IMR-90 (cell line): ENCODE results near the gene RYR2. TPM values are rescaled to one million over a fixed set of nuclear protein-coding genes. Genes with fewer than 3 reads are reported as not detected.

ENCODE experiments used
- ATAC-seq: fragments of 200-7000 bp; cut with Tn5 transposase; 2 replicates; pipeline ENCODE4 v1.9.1; 2020; ENCODE audit warnings: low read depth, mild to moderate bottlenecking, moderate library complexity
- BruUV-seq: library from RNA; stranded (reverse); fragments of 400-500 nt; replicated peaks from 2 replicates; lab custom pipeline; 2021; lab: Mats Ljungman, UMichigan
- CTCF ChIA-PET: fragments of 300-600 bp; formaldehyde crosslinking; extraction: SDS; loops from one replicate; lab custom pipeline; 2021; ENCODE audit warnings: antibody characterized with exemption; lab: Yijun Ruan, JAX
- POLR2A ChIA-PET: fragments of 300-600 bp; sonication (Branson Sonifier 250); formaldehyde crosslinking; loops from one replicate; lab custom pipeline; 2022; ENCODE audit warnings: antibody characterized with exemption; ENCODE audit not compliant: unreplicated experiment; lab: Charles Lee
- DNase-seq: peaks from one replicate; pipeline ENCODE4 v3.0.0; 2013
- H2AFZ ChIP-seq: replicated peaks from 2 replicates; pipeline ENCODE3; 2013; ENCODE audit warnings: low read length, mild to moderate bottlenecking; ENCODE audit not compliant: poor library complexity
- H2AK5ac ChIP-seq: 2 replicates; pipeline ENCODE4 v1.6.1; 2013; ENCODE audit warnings: low read depth, low read length, inconsistent platforms
- H2AK9ac ChIP-seq: replicated peaks from 2 replicates; pipeline ENCODE3; 2013; ENCODE audit warnings: mild to moderate bottlenecking, low read depth, low read length, moderate library complexity; ENCODE audit not compliant: poor library complexity
- H2BK120ac ChIP-seq: 2 replicates; pipeline ENCODE4 v1.6.1; 2013; ENCODE audit warnings: low read depth, low read length, inconsistent platforms
- H2BK15ac ChIP-seq: 3 replicates; pipeline ENCODE4 v1.6.1; 2013; ENCODE audit warnings: low read depth, low read length, inconsistent platforms
- H2BK20ac ChIP-seq: 2 replicates; pipeline ENCODE4 v1.6.1; 2013; ENCODE audit warnings: low read depth, mild to moderate bottlenecking, inconsistent platforms, low read length, moderate library complexity
- H2BK5ac ChIP-seq: 2 replicates; pipeline ENCODE4 v1.6.1; 2013; ENCODE audit warnings: mild to moderate bottlenecking, low read depth, low read length, inconsistent platforms; ENCODE audit not compliant: poor library complexity, severe bottlenecking
- H3K14ac ChIP-seq: replicated peaks from 2 replicates; pipeline ENCODE4 v1.6.1; 2013; ENCODE audit warnings: low read depth, low read length, inconsistent platforms
- H3K18ac ChIP-seq: 2 replicates; pipeline ENCODE4 v1.6.1; 2013; ENCODE audit warnings: low read depth, low read length, control low read depth
- H3K23ac ChIP-seq: 2 replicates; pipeline ENCODE4 v1.6.1; 2013; ENCODE audit warnings: low read depth, low read length, inconsistent platforms
- H3K27ac ChIP-seq: 2 replicates; pipeline ENCODE4 v1.5.1; 2013; ENCODE audit warnings: mild to moderate bottlenecking, control low read depth, low read length; ENCODE audit not compliant: insufficient read depth
- H3K27me3 ChIP-seq: 2 replicates; pipeline ENCODE4 v1.6.1; 2013; ENCODE audit warnings: low read length; ENCODE audit not compliant: control insufficient read depth, insufficient read depth
- H3K36me3 ChIP-seq: 2 replicates; pipeline ENCODE4 v1.6.1; 2013; ENCODE audit warnings: low read length, mixed read lengths; ENCODE audit not compliant: control insufficient read depth, insufficient read depth
- H3K4ac ChIP-seq: 2 replicates; pipeline ENCODE4 v1.6.1; 2013; ENCODE audit warnings: low read depth, low read length, inconsistent platforms
- H3K4me1 ChIP-seq: 2 replicates; pipeline ENCODE4 v1.6.1; 2013; ENCODE audit warnings: low read length, mixed read lengths; ENCODE audit not compliant: control insufficient read depth, insufficient read depth
- H3K4me2 ChIP-seq: 2 replicates; pipeline ENCODE4 v1.6.1; 2013; ENCODE audit warnings: low read depth, mild to moderate bottlenecking, control low read depth, low read length, moderate library complexity
- H3K4me3 ChIP-seq: 2 replicates; pipeline ENCODE4 v1.5.1; 2013; ENCODE audit warnings: low read depth, mild to moderate bottlenecking, control low read depth, low read length, moderate library complexity; ENCODE audit not compliant: insufficient read depth
- H3K56ac ChIP-seq: 2 replicates; pipeline ENCODE4 v1.6.1; 2013; ENCODE audit warnings: low read length, inconsistent platforms; ENCODE audit not compliant: insufficient read depth; ENCODE audit errors: extremely low read depth
- H3K79me1 ChIP-seq, 2 experiments: 2 replicates each; pipeline ENCODE4 v1.6.1; 2013; ENCODE audit warnings: low read length in 2 of 2, inconsistent platforms in 1 of 2, low read depth in 1 of 2
- H3K9ac ChIP-seq: 2 replicates; pipeline ENCODE4 v1.6.1; 2013; ENCODE audit warnings: low read depth, low read length, control low read depth
- H3K9me1 ChIP-seq: 2 replicates; pipeline ENCODE4 v1.6.1; 2013; ENCODE audit warnings: low read length, inconsistent platforms; ENCODE audit not compliant: insufficient read depth
- H3K9me3 ChIP-seq: 2 replicates; pipeline ENCODE4 v1.6.1; 2013; ENCODE audit warnings: low read length; ENCODE audit not compliant: control insufficient read depth, insufficient read depth
- H4K20me1 ChIP-seq: 2 replicates; pipeline ENCODE4 v1.6.1; 2013; ENCODE audit warnings: low read length, inconsistent platforms; ENCODE audit not compliant: insufficient read depth
- H4K5ac ChIP-seq: 2 replicates; pipeline ENCODE4 v1.6.1; 2013; ENCODE audit warnings: mild to moderate bottlenecking, low read depth, low read length, control low read depth
- H4K8ac ChIP-seq, 2 experiments: 2 replicates each; pipeline ENCODE4 v1.6.1; 2013; ENCODE audit warnings: low read depth in 2 of 2, low read length in 2 of 2, control low read depth in 1 of 2, inconsistent platforms in 1 of 2
- H4K91ac ChIP-seq: 2 replicates; pipeline ENCODE4 v1.6.1; 2013; ENCODE audit warnings: low read depth, low read length, inconsistent platforms; ENCODE audit not compliant: insufficient read depth
- BHLHE40 ChIP-seq: fragments of 150-350 bp; IDR thresholded peaks from 2 replicates; pipeline ENCODE4 v1.6.1; 2016; ENCODE audit warnings: mild to moderate bottlenecking, low read depth, low read length
- CEBPB ChIP-seq: IDR thresholded peaks from 2 replicates; pipeline ENCODE4 v1.6.1; 2012; ENCODE audit warnings: low read depth, low read length, improper control_type of control experiment
- CHD1 ChIP-seq: IDR thresholded peaks from 2 replicates; pipeline ENCODE4 v1.6.1; 2012; ENCODE audit warnings: low read depth, low read length, improper control_type of control experiment
- ELK1 ChIP-seq: fragments of 150-350 bp; IDR thresholded peaks from 2 replicates; pipeline ENCODE4 v1.6.1; 2016; ENCODE audit warnings: low read depth, mild to moderate bottlenecking, low read length, moderate library complexity, borderline replicate concordance
- FOS ChIP-seq: fragments of 150-350 bp; IDR thresholded peaks from 2 replicates; pipeline ENCODE4 v1.6.1; 2016; ENCODE audit warnings: low read depth, low read length
- MAFK ChIP-seq: IDR thresholded peaks from 2 replicates; pipeline ENCODE4 v1.6.1; 2012; ENCODE audit warnings: low read depth, low read length, improper control_type of control experiment
- MAZ ChIP-seq: IDR thresholded peaks from 2 replicates; pipeline ENCODE4 v1.6.1; 2012; ENCODE audit warnings: low read depth, mild to moderate bottlenecking, low read length, improper control_type of control experiment, moderate library complexity, borderline replicate concordance
- MXI1 ChIP-seq: IDR thresholded peaks from 2 replicates; pipeline ENCODE4 v1.6.1; 2012; ENCODE audit warnings: low read depth, mild to moderate bottlenecking, low read length, moderate library complexity, borderline replicate concordance
- NFE2L2 ChIP-seq: fragments of 150-350 bp; IDR thresholded peaks from 2 replicates; pipeline ENCODE4 v1.6.1; 2016; ENCODE audit warnings: low read depth, mild to moderate bottlenecking, low read length
- POLR2A ChIP-seq: IDR thresholded peaks from 2 replicates; pipeline ENCODE4 v1.6.1; 2012; ENCODE audit warnings: mild to moderate bottlenecking, low read depth, low read length
- RAD21 ChIP-seq: IDR thresholded peaks from 2 replicates; pipeline ENCODE4 v1.6.1; 2012; ENCODE audit warnings: low read length, improper control_type of control experiment
- RCOR1 ChIP-seq: IDR thresholded peaks from 2 replicates; pipeline ENCODE4 v1.6.1; 2012; ENCODE audit warnings: mild to moderate bottlenecking, low read length, improper control_type of control experiment; ENCODE audit not compliant: insufficient replicate concordance
- WGBS, 2 experiments: methylation state at CpG; one replicate each; pipeline versions ENCODE4 v1.1.5 to v1.1.7; 2013; ENCODE audit warnings: missing lambda C conversion rate in 2 of 2; ENCODE audit not compliant: insufficient read length in 1 of 2; ENCODE audit errors: extremely low coverage in 2 of 2; 5-methylcytosine and 5-hydroxymethylcytosine counted together
- dilution Hi-C: fragments of 300-500 bp; cut with HindIII; formaldehyde crosslinking; loops from one replicate; pipeline ENCODE4 v1.14.3; 2018; ENCODE audit warnings: low sequenced_read_pairs; ENCODE audit not compliant: unreplicated experiment
- in situ Hi-C: fragments of 300-500 bp; cut with MboI; formaldehyde crosslinking; loops from 3 replicates; pipeline ENCODE4 v1.14.3; 2019; ENCODE audit warnings: low sequenced_read_pairs, inconsistent platforms, mixed read lengths
- intact Hi-C: fragments of 100-400 bp; cut with micrococcal nuclease; formaldehyde crosslinking; loops from 2 replicates; pipeline ENCODE4 v1.10.0; 2022
- polyA plus RNA-seq, 3 experiments: library from polyadenylated mRNA; depleted of rRNA; stranded (reverse); fragments of >200 nt; gene quantifications; 2 replicates each; pipeline ENCODE4 v1.2.3, GENCODE V29; 2012; ENCODE audit warnings: low replicate concordance in 1 of 3
- total RNA-seq: library from RNA; depleted of rRNA; stranded (reverse); fragments of >200 nt; gene quantifications from 2 replicates; pipeline ENCODE4 v1.2.3, GENCODE V29; 2012
- TF ChIP-seq, protein P1 (sequence below): fragments of 150-350 bp; IDR thresholded peaks from 2 replicates; pipeline ENCODE4 v1.6.1; 2017; ENCODE audit warnings: mild to moderate bottlenecking, antibody characterized with exemption, low read length, low read depth
- TF ChIP-seq, protein P2 (sequence below): conservative IDR thresholded peaks from 2 replicates; pipeline ENCODE4 v1.5.1; 2012; ENCODE audit warnings: mild to moderate bottlenecking, low read depth, low read length, improper control_type of control experiment

RYR2 gene
- total and polyA plus RNA-seq, 2 of the 4 experiments (the other 2 are of a cell fraction) = not detected

DNA sequence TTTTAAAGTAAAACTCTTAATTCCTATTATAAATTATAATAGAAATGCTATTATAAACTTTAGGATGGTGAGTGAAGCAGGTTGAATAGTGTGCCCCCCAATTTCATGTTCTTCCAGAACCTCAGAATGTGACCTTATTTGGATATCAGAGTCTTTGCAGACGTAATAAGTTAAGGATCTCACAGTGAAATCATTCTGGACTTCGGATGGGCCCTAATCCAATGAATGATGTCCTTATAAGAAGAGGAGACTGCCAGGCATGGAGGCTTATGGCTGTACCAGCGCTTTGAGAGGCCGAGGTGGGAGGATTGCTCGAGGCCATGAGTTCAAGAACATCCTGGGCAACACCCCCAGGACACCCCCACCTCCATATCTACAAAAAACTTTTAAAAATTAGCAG is 28.4 kb upstream of the RYR2 start:
- no peak overlapping the region for H2BK15ac ChIP-seq
- no peak overlapping the region for H3K4ac ChIP-seq
- no peak overlapping the region for H2AK5ac ChIP-seq
- no peak overlapping the region for H3K56ac ChIP-seq
- H3K4me1 ChIP-seq = no peaks in the 10 kb centered on the region
- intact Hi-C loops (no loop called here), in situ Hi-C loops (no loop called here), dilution Hi-C loops (no loop called here)
- ATAC-seq = no peak
- WGBS, 2 experiments = no CpG with 5 or more reads among the region's 5 CpGs
- BruUV-seq = no TSS peak
- H2BK20ac ChIP-seq = no peak overlapping the region
- H4K5ac ChIP-seq = no peak overlapping the region
- no peak overlapping the region for H4K8ac ChIP-seq
- CTCF ChIA-PET = no interaction called here
- H3K27me3 ChIP-seq = no peaks in the 10 kb centered on the region
- peaks cover 6% of the 10 kb centered on the region for H3K9me3 ChIP-seq
- no peak overlapping the region for H3K23ac ChIP-seq
- no peak for DNase-seq
- H3K4me2 ChIP-seq = no peak overlapping the region
- no peaks in the 10 kb centered on the region for H3K36me3 ChIP-seq
- no peaks in the 10 kb centered on the region for H4K20me1 ChIP-seq
- no peaks in the 10 kb centered on the region for H3K9me1 ChIP-seq
- TF ChIP-seq, protein P1, sequence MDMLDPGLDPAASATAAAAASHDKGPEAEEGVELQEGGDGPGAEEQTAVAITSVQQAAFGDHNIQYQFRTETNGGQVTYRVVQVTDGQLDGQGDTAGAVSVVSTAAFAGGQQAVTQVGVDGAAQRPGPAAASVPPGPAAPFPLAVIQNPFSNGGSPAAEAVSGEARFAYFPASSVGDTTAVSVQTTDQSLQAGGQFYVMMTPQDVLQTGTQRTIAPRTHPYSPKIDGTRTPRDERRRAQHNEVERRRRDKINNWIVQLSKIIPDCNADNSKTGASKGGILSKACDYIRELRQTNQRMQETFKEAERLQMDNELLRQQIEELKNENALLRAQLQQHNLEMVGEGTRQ = no peak
- no peak for TF ChIP-seq MXI1
- TF ChIP-seq MAZ = no peak
- no peak for TF ChIP-seq CEBPB
- TF ChIP-seq ELK1 = no peak
- TF ChIP-seq, protein P2, sequence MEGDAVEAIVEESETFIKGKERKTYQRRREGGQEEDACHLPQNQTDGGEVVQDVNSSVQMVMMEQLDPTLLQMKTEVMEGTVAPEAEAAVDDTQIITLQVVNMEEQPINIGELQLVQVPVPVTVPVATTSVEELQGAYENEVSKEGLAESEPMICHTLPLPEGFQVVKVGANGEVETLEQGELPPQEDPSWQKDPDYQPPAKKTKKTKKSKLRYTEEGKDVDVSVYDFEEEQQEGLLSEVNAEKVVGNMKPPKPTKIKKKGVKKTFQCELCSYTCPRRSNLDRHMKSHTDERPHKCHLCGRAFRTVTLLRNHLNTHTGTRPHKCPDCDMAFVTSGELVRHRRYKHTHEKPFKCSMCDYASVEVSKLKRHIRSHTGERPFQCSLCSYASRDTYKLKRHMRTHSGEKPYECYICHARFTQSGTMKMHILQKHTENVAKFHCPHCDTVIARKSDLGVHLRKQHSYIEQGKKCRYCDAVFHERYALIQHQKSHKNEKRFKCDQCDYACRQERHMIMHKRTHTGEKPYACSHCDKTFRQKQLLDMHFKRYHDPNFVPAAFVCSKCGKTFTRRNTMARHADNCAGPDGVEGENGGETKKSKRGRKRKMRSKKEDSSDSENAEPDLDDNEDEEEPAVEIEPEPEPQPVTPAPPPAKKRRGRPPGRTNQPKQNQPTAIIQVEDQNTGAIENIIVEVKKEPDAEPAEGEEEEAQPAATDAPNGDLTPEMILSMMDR = no peak
- no peak for TF ChIP-seq BHLHE40
- no peak for TF ChIP-seq FOS
- no peak for TF ChIP-seq POLR2A
- no peak for TF ChIP-seq RCOR1
- TF ChIP-seq RAD21 = no peak
- no peak for TF ChIP-seq MAFK
- TF ChIP-seq NFE2L2 = no peak
- no peak for TF ChIP-seq CHD1
- no peak overlapping the region for H3K14ac ChIP-seq
- no peak overlapping the region for H3K27ac ChIP-seq
- H3K4me3 ChIP-seq = no peak overlapping the region
- no peak overlapping the region for H2AFZ ChIP-seq
- no peaks in the 10 kb centered on the region for H3K79me1 ChIP-seq
- no peak overlapping the region for H3K18ac ChIP-seq
- H3K9ac ChIP-seq = no peak overlapping the region
- H2BK5ac ChIP-seq = no peak overlapping the region
- H2AK9ac ChIP-seq = no peak overlapping the region
- POLR2A ChIA-PET = no interaction called here
- no peak overlapping the region for H4K91ac ChIP-seq
- no peak overlapping the region for H2BK120ac ChIP-seq
